HG03439 (cell line): ENCODE measurements around the gene JAM2.
"Not testable (repeated sequence)": the region's sequence is repeated elsewhere in the genome, so short reads cannot be mapped to it uniquely, and the experiment has no call there.

Source experiments
- ATAC-seq: cut with Tn5 transposase; IDR thresholded peaks from one replicate; pipeline ENCODE4 v1.9.1; 2021; ENCODE audit warnings: mild to moderate bottlenecking, moderate library complexity; ENCODE audit not compliant: unreplicated experiment

JAM2 gene

GRCh38 chr21:25643486-25643885 lies 4.4 kb downstream of the JAM2 start:
- no peak for ATAC-seq

GRCh38 chr21:25646474-25646873 lies 7.4 kb downstream of the JAM2 start:
- no peak for ATAC-seq

GRCh38 chr21:25647647-25648046 lies 8.6 kb downstream of the JAM2 start:
- no peak for ATAC-seq

- no peak for ATAC-seq
These were observed 10.1 kb downstream of the JAM2 start for GRCh38 chr21:25649146-25649545.

GRCh38 chr21:25656412-25656811 lies 17.4 kb downstream of the JAM2 start:
- ATAC-seq, result no peak

GRCh38 chr21:25657140-25657539 lies 18.1 kb downstream of the JAM2 start:
- no peak for ATAC-seq

GRCh38 chr21:25658427-25659035 lies 19.5 kb downstream of the JAM2 start:
- no peak for ATAC-seq

- ATAC-seq, result no peak
These were observed 21.2 kb downstream of the JAM2 start for GRCh38 chr21:25660233-25660632.

GRCh38 chr21:25664491-25664931 lies 25.5 kb downstream of the JAM2 start:
- no peak for ATAC-seq

- ATAC-seq, result no peak
These were observed 31.7 kb downstream of the JAM2 start for GRCh38 chr21:25670726-25671125.

- ATAC-seq, result no peak
These were observed 37.4 kb downstream of the JAM2 start for GRCh38 chr21:25676451-25676850.

GRCh38 chr21:25682382-25682781 lies 43.3 kb downstream of the JAM2 start:
- ATAC-seq, result no peak

GRCh38 chr21:25687787-25688186 lies 48.7 kb downstream of the JAM2 start:
- ATAC-seq, result no peak

- no peak for ATAC-seq
These were observed 49.5 kb downstream of the JAM2 start for GRCh38 chr21:25688275-25689155.

- ATAC-seq, result no peak
These were observed 50.2 kb downstream of the JAM2 start for GRCh38 chr21:25689226-25689625.

- no peak for ATAC-seq
These were observed 52.9 kb downstream of the JAM2 start for GRCh38 chr21:25691976-25692375.

GRCh38 chr21:25695461-25695860 lies 56.4 kb downstream of the JAM2 start:
- not testable (repeated sequence) for ATAC-seq

- ATAC-seq, result no peak
These were observed 61.7 kb downstream of the JAM2 start for GRCh38 chr21:25700741-25701140.

- no peak for ATAC-seq
These were observed 62.5 kb downstream of the JAM2 start for GRCh38 chr21:25701529-25701928.

- peak; percentile 62 for ATAC-seq
These were observed 69.5 kb downstream of the JAM2 start for GRCh38 chr21:25708467-25709065.

GRCh38 chr21:25709684-25710265 lies 70.7 kb downstream of the JAM2 start:
- no peak for ATAC-seq

- no peak for ATAC-seq
These were observed 71.5 kb downstream of the JAM2 start for GRCh38 chr21:25710550-25710949.
